Renal cortical epithelial cell (primary cell): ENCODE measurements around the gene IFI44L. TPM values are rescaled to one million over a fixed set of nuclear protein-coding genes. Genes with fewer than 3 reads are reported as not detected.

Experiments used
- DNase-seq: peaks from one replicate; pipeline ENCODE4 v3.0.0-alpha.2; 2011; ENCODE audit warnings: low read depth
- total RNA-seq: library from RNA; depleted of rRNA; stranded (reverse); fragments of >200 nt; gene quantifications from 2 replicates; pipeline ENCODE4 v1.2.3, GENCODE V29; 2014

IFI44L gene
- 10.8 and 12.2 TPM in 2 replicates for total RNA-seq

- peak; percentile 62 for DNase-seq
Measured at GRCh38 chr1:78619803-78620579, at the start of gene IFI44L. Gene IFI44L (plus strand): TSS chr1:78620448. CDS start chr1:78627916, 7,468 bp downstream.

- DNase-seq: no peak
Measured at GRCh38 chr1:78570539-78570938, 49.7 kb upstream of the IFI44L start.

- DNase-seq: no peak
Measured at GRCh38 chr1:78577257-78578100, 42.8 kb upstream of the IFI44L start.

GRCh38 chr1:78586572-78586971 is 33.7 kb upstream of the IFI44L start:
- peak; percentile 85 for DNase-seq

GRCh38 chr1:78587211-78587610 is 33.0 kb upstream of the IFI44L start:
- no peak for DNase-seq

GRCh38 chr1:78591971-78592370 is 28.3 kb upstream of the IFI44L start:
- no peak for DNase-seq

- DNase-seq: no peak
Measured at GRCh38 chr1:78599294-78599693, 21.0 kb upstream of the IFI44L start.

- no peak for DNase-seq
Measured at GRCh38 chr1:78601068-78601467, 19.2 kb upstream of the IFI44L start.

GRCh38 chr1:78603206-78603605 is 17.0 kb upstream of the IFI44L start:
- DNase-seq: no peak

- DNase-seq: no peak
Measured at GRCh38 chr1:78604643-78605042, 15.6 kb upstream of the IFI44L start.

GRCh38 chr1:78606274-78606673 is 14.0 kb upstream of the IFI44L start:
- DNase-seq: no peak

- peak; percentile 43 for DNase-seq
Measured at GRCh38 chr1:78607334-78607927, 12.8 kb upstream of the IFI44L start.

- no peak for DNase-seq
Measured at GRCh38 chr1:78607944-78608343, 12.3 kb upstream of the IFI44L start.

GRCh38 chr1:78617615-78618026 is 2.6 kb upstream of the IFI44L start:
- DNase-seq: peak; percentile 85

- no peak for DNase-seq
Measured at GRCh38 chr1:78619032-78619431, 1.2 kb upstream of the IFI44L start.

- no peak for DNase-seq
Measured at GRCh38 chr1:78619446-78619802, 824 bp upstream of the IFI44L start.

- peak; percentile 57 for DNase-seq
Measured at GRCh38 chr1:78620666-78621065, 418 bp downstream of the IFI44L start.

- DNase-seq: no peak
Measured at GRCh38 chr1:78622548-78622947, 2.3 kb downstream of the IFI44L start.

- DNase-seq: no peak
Measured at GRCh38 chr1:78624035-78624434, 3.8 kb downstream of the IFI44L start.

GRCh38 chr1:78627321-78627720 is 7.1 kb downstream of the IFI44L start:
- no peak for DNase-seq

GRCh38 chr1:78630600-78630999 is 10.4 kb downstream of the IFI44L start:
- DNase-seq: no peak

GRCh38 chr1:78633209-78633608 is 13.0 kb downstream of the IFI44L start:
- no peak for DNase-seq

GRCh38 chr1:78640462-78640861 is 20.2 kb downstream of the IFI44L start:
- DNase-seq: no peak
